GM11168 (cell line): ENCODE results near the gene CTNND2.

Experiments
- in situ Hi-C: fragments of 300-500 bp; cut with MboI; formaldehyde crosslinking; loops from one replicate; pipeline ENCODE4 v1.12.0; 2022; ENCODE audit warnings: low sequenced_read_pairs; ENCODE audit not compliant: unreplicated experiment

The CTNND2 gene

DNA sequence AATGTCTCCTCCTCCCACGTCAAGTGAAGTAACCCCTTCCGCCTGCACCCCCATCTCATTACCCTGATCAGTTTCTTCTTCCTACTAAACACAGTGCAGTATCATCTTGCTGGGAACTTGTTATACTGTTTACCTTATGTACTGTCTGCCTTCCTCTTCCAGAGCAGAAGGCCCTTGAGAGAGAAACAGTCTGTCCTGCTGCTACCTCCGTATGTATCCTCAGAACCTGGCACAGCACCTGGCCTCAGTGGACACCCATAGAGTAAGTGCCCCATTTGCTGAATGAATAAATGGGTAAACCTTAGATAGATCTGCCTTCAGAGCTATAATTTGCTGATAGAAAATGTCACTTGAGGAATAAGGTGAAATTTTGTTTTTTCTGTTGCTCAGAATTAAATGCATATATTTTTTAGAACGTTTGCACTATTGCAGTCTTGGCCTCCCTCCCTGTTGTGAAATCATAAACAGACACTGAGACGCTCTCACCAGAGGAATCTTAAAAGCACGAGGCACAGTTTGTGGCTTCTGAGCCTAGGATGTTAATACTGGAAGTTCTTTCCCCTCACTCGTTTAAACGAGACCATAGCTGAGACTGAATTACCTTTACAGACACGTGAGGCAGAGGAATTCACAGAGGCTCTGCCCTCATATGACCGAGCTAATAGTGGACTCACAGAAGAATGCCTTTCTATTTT, 920.1 kb downstream of the CTNND2 start:
- in situ Hi-C loops: no loop called here

- in situ Hi-C loops: no loop called here
These were observed 921.6 kb downstream of the CTNND2 start for GRCh38 chr5:10982626-10983025.

- in situ Hi-C loops: no loop called here
These were observed 922.3 kb downstream of the CTNND2 start for GRCh38 chr5:10981932-10982331.

- in situ Hi-C loops: no loop called here
These were observed 927.2 kb downstream of the CTNND2 start for GRCh38 chr5:10977011-10977410.

DNA sequence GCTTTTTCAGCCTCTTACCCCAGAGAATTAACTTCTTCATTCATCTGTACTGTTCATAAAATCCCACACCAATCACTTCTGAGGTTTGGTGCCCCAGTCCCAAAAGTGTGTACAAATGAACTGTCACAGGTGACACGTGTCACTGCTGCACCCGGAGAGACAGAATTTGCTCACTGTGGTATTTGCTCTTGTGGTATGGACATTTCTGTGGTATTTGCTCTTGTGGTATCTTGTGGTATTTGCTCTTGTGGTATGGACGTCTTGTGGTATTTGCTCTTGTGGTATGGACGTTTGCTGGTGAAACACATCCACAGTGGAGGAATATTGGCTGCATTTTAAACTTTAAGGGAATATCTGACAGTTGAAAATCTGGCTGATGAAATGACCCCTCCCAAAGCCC, 928.3 kb downstream of the CTNND2 start:
- in situ Hi-C loops: no loop called here

- in situ Hi-C loops: no loop called here
These were observed 929.4 kb downstream of the CTNND2 start for GRCh38 chr5:10974850-10975249.

- in situ Hi-C loops: no loop called here
These were observed 930.9 kb downstream of the CTNND2 start for GRCh38 chr5:10973316-10973715.

DNA sequence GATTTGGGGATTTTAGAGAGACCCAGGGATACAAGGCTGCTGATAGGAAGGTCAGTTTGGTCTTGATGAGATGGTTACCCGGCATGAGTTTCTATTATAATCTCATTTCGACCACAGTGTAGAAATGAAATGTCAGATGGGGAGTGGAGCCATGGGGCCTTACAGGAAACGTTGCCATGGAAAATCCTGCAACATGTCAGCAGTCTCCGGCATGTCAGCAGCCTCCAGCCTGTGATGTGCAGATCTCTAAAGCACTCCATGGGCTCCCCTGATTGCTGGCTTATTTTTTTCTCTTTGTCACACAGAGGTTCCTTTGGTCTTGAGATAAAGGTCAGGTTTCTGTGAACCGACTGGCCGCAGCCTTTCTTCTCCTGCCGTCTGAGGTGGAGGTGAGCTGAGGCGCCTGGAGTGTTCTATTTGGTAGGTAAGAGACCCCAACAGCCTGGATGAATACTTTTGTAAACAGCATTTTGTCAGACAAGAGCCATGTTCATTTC, 934.5 kb downstream of the CTNND2 start:
- in situ Hi-C loops: no loop called here

GRCh38 chr5:10964806-10965205, 939.4 kb downstream of the CTNND2 start:
- in situ Hi-C loops: no loop called here

- in situ Hi-C loops: no loop called here
These were observed 945.5 kb downstream of the CTNND2 start for GRCh38 chr5:10958728-10959127.

- in situ Hi-C loops: no loop called here
These were observed 954.2 kb downstream of the CTNND2 start for GRCh38 chr5:10949856-10950630.

DNA sequence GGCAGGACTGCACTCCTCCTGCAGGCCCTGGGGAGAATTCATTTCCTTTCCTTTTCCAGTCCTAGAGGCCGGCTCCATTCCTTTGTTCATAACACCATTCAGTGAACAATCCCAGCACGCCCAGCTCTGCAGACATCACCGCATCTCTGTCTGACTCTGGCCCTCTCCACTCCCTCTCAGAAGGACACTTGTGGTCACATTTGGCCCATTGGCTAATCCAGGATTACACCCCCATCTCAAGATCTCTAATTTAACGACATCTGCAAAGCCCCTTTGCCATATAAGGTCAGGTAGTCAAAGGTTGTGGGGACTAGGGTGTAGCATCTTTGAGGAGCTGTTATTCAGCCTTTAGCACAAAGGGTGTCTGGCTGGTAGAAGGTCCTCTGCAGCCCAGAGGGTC, 958.2 kb downstream of the CTNND2 start:
- in situ Hi-C loops: no loop called here

GRCh38 chr5:10941900-10942299, 962.3 kb downstream of the CTNND2 start:
- in situ Hi-C loops: no loop called here

- in situ Hi-C loops: no loop called here
These were observed 968.0 kb downstream of the CTNND2 start for GRCh38 chr5:10936081-10936855.

DNA sequence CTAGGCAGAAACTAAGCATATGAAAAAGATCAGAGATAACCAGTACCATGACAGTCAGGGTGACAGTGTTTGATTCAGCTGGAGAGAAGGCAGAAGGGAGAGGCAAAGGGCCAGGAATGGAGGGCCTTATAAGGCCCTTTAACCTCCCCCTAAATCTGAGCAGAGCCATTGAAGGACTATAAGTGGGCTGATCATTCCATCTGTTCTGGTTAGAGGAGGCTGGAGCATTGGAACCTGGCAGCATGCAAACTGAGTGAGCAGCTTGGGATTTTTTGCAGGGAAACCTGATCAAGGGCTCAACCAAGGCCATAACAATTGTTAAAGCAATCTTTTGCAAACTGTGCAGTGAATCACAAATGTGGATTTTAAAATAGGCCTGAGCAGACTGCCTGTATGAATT, 968.7 kb downstream of the CTNND2 start:
- in situ Hi-C loops: no loop called here

GRCh38 chr5:10934783-10935355, 969.4 kb downstream of the CTNND2 start:
- in situ Hi-C loops: no loop called here

GRCh38 chr5:10933121-10933520, 971.1 kb downstream of the CTNND2 start:
- in situ Hi-C loops: no loop called here

DNA sequence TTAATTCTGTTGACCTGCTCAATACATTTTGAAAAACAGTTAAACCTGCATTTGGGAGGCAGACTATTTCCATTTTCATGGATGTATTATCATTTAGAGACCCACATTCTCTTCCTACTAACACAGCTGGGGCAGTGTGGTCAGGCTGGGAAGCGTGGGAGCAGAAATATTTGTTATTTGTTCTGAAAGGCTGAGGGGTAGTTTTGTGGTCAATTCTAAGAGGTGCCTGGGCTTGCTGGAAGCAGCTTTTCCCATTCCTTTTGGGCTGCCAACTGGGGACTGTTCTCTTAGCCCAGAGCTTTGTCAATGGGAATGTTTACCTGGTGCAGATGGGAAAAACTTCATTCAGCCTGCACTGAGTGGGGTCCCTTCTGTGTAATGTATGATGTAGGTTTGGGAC, 971.8 kb downstream of the CTNND2 start:
- in situ Hi-C loops: no loop called here

- in situ Hi-C loops: no loop called here
These were observed 976.6 kb downstream of the CTNND2 start for GRCh38 chr5:10927608-10928007.

DNA sequence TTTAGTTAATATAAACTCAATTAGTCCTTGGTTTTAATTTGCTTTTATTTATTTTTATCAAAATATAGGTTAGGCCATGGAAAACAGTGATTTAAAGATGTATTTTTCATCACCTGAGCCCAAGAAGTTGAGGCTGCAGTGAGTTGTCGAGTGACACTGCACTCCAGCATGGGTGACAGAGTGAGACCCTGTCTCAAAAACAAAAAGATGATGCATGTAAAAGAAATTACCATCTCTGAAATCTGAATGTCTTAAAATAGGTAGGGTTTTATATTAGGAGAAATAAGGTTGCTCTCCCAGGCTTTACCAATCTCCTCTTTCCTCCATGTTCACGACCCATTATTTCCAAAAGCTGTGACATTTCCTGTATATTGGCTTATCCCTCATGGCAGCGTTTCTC, 980.9 kb downstream of the CTNND2 start:
- in situ Hi-C loops: no loop called here
